Upper lobe of left lung (tissue), 6 donors: ENCODE measurements around the gene ANKRD63. TPM values are rescaled to one million over a fixed set of nuclear protein-coding genes. Genes with fewer than 3 reads are reported as not detected.

Experiments used
- ATAC-seq, 2 donors: fragments of 200-7000 bp; cut with Tn5 transposase; one replicate each; pipeline ENCODE4 v1.9.1; 2022; ENCODE audit warnings: mild to moderate bottlenecking in 2 of 2, moderate library complexity in 2 of 2; ENCODE audit not compliant: low FRiP score in 2 of 2
- DNase-seq, 2 donors: peaks; one replicate each; pipeline ENCODE4 v3.0.0-alpha.2; 2019 to 2020
- H3K27ac ChIP-seq, 4 donors: fragments of 200-600 bp; sonication (generic); one replicate each; pipeline ENCODE4 v1.5.1; 2016 to 2019
- H3K27me3 ChIP-seq, 4 donors: fragments of 200-600 bp; sonication (generic); one replicate each; pipeline ENCODE4 v1.5.1; 2017 to 2019
- H3K36me3 ChIP-seq, 4 donors: fragments of 200-600 bp; sonication (generic); one replicate each; pipeline ENCODE4 v1.5.1; 2016 to 2019
- H3K4me1 ChIP-seq, 4 donors: fragments of 200-600 bp; sonication (generic); one replicate each; pipeline ENCODE4 v1.5.1; 2018 to 2019
- H3K4me3 ChIP-seq, 4 donors: fragments of 200-600 bp; sonication (generic); one replicate each; pipeline ENCODE4 v1.5.1; 2017 to 2019; ENCODE audit warnings: mild to moderate bottlenecking in 2 of 4, moderate library complexity in 1 of 4
- H3K9me3 ChIP-seq, 4 donors: fragments of 200-600 bp; sonication (generic); one replicate each; pipeline ENCODE4 v1.5.1; 2018 to 2019
- EP300 ChIP-seq, 4 donors: sonication (generic); formaldehyde crosslinking; IDR thresholded peaks; one replicate each; pipeline ENCODE4 v1.5.1; 2017; ENCODE audit warnings: antibody characterized with exemption in 4 of 4, control low read depth in 2 of 4
- POLR2A ChIP-seq, 4 donors: fragments of 450-650 bp; IDR thresholded peaks; one replicate each; pipeline ENCODE4 v1.5.1; 2016 to 2017; ENCODE audit warnings: antibody characterized with exemption in 4 of 4, mild to moderate bottlenecking in 2 of 4
- POLR2AphosphoS5 ChIP-seq, 2 donors: sonication (generic); formaldehyde crosslinking; IDR thresholded peaks; one replicate each; pipeline ENCODE4 v1.5.1; 2017; ENCODE audit warnings: antibody characterized with exemption in 2 of 2
- whole genome bisulfite sequencing, 2 donors: methylation state at CpG; one replicate each; pipeline ENCODE4 v1.1.5; 2017 to 2018; 5-methylcytosine and 5-hydroxymethylcytosine counted together
- total RNA-seq, 6 donors: library from RNA; depleted of rRNA in 4 of 6; stranded (reverse); fragments of >200 nt in 4 of 6; gene quantifications; one replicate each; pipeline versions ENCODE4 v1.1.0 to v1.2.1, GENCODE V29; 2016 to 2021
- TF ChIP-seq, protein P1 (sequence below), 6 experiments: fragments of 450-650 bp in 4 of 6; fragments of 200-600 bp in 2 of 6; sonication (generic) in 2 of 6; IDR thresholded peaks; one replicate each; pipeline ENCODE4 v1.5.1; 2016 to 2019; ENCODE audit warnings: antibody characterized with exemption in 6 of 6
- donor health status: DM: no; HTN: no; CAD: no; lungs with moderate emphysema.
- donor health status: DM: no; HTN: yes; CAD: no; lungs with severe emphysema.

The ANKRD63 gene
- total RNA-seq, 6 donors from 2014 or later: 5.2 TPM; not detected in 5

DNA sequence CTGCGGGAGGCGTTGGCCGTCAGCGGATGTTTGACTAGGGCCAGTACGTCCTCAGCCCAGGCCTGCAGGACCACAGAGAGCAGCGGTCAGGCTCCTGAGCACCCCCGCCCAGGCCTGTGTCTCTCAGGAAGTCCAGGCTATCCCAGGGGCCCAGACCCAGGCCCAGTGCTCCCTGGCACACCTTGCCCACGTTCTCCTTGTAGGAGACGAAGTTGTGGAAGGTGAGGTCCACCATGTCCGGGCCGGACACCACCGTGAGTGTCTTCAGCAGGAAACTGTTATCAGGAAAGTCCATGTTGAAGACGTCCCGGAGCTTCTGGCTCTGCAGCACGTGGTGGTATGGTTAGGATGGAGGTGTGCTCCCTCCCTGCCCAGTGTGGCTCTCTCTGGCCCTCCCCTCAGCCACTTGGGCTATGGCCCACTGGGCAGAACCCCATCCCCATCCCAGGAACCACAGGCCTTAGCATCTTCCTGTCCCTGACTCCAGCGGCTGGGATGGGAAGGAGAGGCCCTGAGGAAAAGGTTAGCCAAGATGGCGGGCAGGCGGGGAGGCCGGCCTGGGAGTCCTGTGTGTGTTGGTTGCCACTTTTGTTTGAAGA lies 19.5 kb upstream of the ANKRD63 start:
- WGBS, 2 donors: 91 to 94% methylated on average over 4 to 19 of the region's 19 CpGs
- Histone ChIP-seq H3K27me3 (no peaks in the 10 kb centered on the region), H3K9me3 (no peaks in the 10 kb centered on the region), H3K4me1 (peaks cover 0 to under 1% (median 0%) of the 10 kb centered on the region in 4 donors), H3K36me3 (peaks cover 0 to 10% (median 1%) of the 10 kb centered on the region in 4 donors), H3K27ac (no peak overlapping the region), H3K4me3 (no peak overlapping the region)
- no peak for TF ChIP-seq POLR2A (IDR thresholded peaks at IDR 0.05)
- ATAC-seq: no peak
- peak in 1 of 2 donors; percentile 43 for DNase-seq

DNA sequence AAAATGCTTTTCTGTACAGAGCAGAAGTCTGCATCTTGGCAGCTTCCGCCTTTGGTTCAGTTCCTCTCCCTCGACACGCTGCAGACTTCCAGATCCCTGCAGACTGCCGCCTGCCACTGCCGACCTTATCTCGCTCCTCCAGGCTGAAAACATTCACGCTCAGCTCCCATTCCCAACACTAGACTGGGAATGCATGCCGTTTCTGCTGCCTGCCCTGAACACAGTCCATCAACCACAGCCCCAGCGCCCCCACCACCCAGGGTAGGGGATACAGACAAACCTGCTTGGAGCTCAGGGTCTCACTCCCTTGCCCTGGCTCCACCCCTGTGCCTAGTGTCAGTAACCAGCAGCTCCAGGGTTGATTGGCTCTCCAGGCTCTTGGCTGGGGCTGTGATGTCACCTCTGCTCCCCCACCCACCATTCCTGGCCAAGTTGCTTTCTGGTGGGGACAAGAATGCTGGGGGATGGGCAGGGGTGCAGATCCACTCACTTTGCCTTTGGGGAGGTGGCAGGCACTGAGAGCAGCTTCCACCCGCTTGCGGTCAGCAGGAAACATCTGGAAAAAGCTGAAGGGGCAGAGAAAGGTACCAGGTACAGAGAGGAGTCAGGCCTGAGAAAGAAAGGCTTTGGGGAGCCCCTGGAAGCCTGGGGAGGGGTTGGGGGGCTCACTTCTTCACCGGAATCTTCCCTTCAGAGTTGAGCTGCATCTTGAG lies 18.8 kb upstream of the ANKRD63 start:
- no peak for TF ChIP-seq POLR2AphosphoS5 (IDR thresholded peaks at IDR 0.05)
- TF ChIP-seq POLR2A (IDR thresholded peaks at IDR 0.05): no peak
- Histone ChIP-seq H3K4me1 (no peaks in the 10 kb centered on the region), H3K27ac (no peak overlapping the region), H3K4me3 (no peak overlapping the region), H3K36me3 (peaks cover 0 to 10% (median 1%) of the 10 kb centered on the region in 4 donors), H3K9me3 (no peaks in the 10 kb centered on the region), H3K27me3 (no peaks in the 10 kb centered on the region)
- ATAC-seq (no peak), DNase-seq (no peak)
- WGBS, 2 donors: 65 to 71% methylated on average over 12 of the region's 12 CpGs

DNA sequence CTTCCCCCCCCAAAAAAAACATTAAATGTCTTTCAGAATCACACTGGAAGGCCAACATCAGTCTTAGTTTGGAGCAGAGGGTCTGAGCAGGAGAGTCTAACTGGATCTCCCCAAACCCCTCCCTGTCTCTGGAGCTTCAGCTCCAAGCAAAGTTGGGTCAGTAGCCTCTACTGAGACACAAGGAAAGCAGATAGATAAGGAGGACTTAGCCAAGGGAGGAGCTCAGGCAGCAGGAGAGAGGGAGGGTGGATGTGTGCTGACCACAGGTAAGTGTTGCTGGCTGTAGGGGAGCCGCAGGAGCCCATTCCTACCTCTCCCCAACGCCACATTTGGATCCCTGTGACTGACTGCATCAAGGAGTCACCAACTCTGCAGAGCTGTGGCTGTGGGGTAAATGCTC lies 17.9 kb upstream of the ANKRD63 start:
- Histone ChIP-seq H3K36me3 (peaks cover 0 to 10% (median 1%) of the 10 kb centered on the region in 4 donors), H3K27me3 (no peaks in the 10 kb centered on the region), H3K27ac (no peak overlapping the region), H3K9me3 (no peaks in the 10 kb centered on the region), H3K4me3 (no peak overlapping the region), H3K4me1 (no peaks in the 10 kb centered on the region)
- no peak for DNase-seq
- 97% methylated on average over 2 of the region's 2 CpGs; no CpG with 5 or more reads in 1 of the 2 donors for WGBS, 2 donors
- no peak for ATAC-seq
- TF ChIP-seq POLR2AphosphoS5 (IDR thresholded peaks at IDR 0.05): no peak
- TF ChIP-seq EP300 (IDR thresholded peaks at IDR 0.05): no peak
- no peak for TF ChIP-seq POLR2A (IDR thresholded peaks at IDR 0.05)
- TF ChIP-seq, protein P1, sequence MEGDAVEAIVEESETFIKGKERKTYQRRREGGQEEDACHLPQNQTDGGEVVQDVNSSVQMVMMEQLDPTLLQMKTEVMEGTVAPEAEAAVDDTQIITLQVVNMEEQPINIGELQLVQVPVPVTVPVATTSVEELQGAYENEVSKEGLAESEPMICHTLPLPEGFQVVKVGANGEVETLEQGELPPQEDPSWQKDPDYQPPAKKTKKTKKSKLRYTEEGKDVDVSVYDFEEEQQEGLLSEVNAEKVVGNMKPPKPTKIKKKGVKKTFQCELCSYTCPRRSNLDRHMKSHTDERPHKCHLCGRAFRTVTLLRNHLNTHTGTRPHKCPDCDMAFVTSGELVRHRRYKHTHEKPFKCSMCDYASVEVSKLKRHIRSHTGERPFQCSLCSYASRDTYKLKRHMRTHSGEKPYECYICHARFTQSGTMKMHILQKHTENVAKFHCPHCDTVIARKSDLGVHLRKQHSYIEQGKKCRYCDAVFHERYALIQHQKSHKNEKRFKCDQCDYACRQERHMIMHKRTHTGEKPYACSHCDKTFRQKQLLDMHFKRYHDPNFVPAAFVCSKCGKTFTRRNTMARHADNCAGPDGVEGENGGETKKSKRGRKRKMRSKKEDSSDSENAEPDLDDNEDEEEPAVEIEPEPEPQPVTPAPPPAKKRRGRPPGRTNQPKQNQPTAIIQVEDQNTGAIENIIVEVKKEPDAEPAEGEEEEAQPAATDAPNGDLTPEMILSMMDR (IDR thresholded peaks at IDR 0.05): no peak

DNA sequence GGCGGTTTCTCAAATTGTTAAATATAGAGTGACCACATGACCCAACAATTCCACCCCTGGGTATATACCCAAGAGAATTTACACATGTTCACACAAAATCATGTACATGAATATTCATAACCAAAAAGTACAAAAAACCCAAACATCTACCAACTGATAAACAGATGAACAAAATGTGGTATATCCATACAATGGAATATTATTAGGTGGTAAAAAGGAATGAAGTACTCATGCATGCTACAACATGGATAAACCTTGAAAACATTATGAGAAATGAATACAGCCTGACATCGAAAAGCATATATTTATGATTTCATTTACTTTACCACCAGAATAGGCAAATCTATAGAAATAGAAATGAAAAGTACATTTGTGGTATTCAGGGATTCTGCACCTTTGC lies 17.5 kb upstream of the ANKRD63 start:
- no peak overlapping the region for H3K4me3 ChIP-seq
- no peaks in the 10 kb centered on the region for H3K4me1 ChIP-seq
- TF ChIP-seq POLR2A (IDR thresholded peaks at IDR 0.05) (no peak), POLR2AphosphoS5 (IDR thresholded peaks at IDR 0.05) (no peak), EP300 (IDR thresholded peaks at IDR 0.05) (no peak)
- TF ChIP-seq, protein P1 (IDR thresholded peaks at IDR 0.05): no peak
- no peaks in the 10 kb centered on the region for H3K9me3 ChIP-seq
- H3K36me3 ChIP-seq: peaks cover 0 to 10% (median 1%) of the 10 kb centered on the region in 4 donors
- H3K27me3 ChIP-seq: no peaks in the 10 kb centered on the region
- H3K27ac ChIP-seq: no peak overlapping the region
- ATAC-seq (no peak), DNase-seq (no peak)
- 97 to 98% methylated on average over 2 of the region's 2 CpGs for WGBS, 2 donors

DNA sequence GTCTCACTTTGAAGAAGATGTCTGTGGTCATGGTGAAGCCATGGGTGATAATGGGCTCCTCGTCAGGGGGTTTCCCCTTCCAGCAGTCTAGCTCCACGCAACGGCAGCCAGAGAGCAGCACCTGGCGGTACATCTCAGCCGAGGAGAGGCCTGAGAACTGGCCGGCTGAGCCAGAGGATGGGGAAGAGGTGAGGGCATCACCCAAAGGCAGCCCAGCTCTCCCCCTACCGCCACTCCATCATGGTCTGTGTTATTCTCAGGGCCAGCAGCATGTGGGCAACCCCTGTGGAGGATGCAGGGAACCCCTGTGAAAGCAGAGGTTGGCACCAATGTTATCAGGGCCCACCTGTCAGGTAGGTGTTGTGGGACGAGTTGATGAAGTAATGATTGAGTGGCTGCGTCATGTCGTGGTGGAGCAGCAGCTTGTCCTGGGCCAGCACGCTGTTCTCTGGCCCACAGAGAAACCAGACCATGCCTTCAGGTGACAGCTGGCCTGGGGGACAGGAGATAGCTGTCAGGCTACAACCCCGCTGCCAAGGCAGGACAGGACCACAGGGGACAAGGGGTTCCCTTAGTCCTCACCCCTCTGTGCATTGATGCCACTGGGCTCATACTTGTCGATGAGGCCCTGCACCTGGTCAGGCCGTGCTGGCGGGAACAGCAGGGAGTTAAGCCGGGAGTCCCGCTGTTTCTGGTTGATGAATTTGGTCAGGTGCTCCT lies 15.5 kb upstream of the ANKRD63 start:
- ATAC-seq (no peak), DNase-seq (no peak)
- no peak for TF ChIP-seq POLR2A (IDR thresholded peaks at IDR 0.05)
- no peak for TF ChIP-seq POLR2AphosphoS5 (IDR thresholded peaks at IDR 0.05)
- TF ChIP-seq, protein P1 (IDR thresholded peaks at IDR 0.05): no peak
- no peak for TF ChIP-seq EP300 (IDR thresholded peaks at IDR 0.05)
- Histone ChIP-seq H3K27me3 (no peaks in the 10 kb centered on the region), H3K4me1 (no peaks in the 10 kb centered on the region), H3K4me3 (no peak overlapping the region), H3K36me3 (peaks cover 0 to 12% (median 3%) of the 10 kb centered on the region in 4 donors), H3K9me3 (no peaks in the 10 kb centered on the region), H3K27ac (no peak overlapping the region)
- 96 to 97% methylated on average over 6 to 17 of the region's 17 CpGs for WGBS, 2 donors
